Lower leg skin (tissue), 4 donors: ENCODE data around the gene FIS1. TPM values are rescaled to one million over a fixed set of nuclear protein-coding genes. Genes with fewer than 3 reads are reported as not detected.
A peak's percentile ranks its signal among the peaks of the same experiment; 100 is the strongest.

Experiments used
- DNase-seq, 2 donors: peaks; one replicate each; pipeline ENCODE4 v3.0.0-alpha.2; 2019; ENCODE audit warnings: low spot score in 2 of 2
- H3K4me3 ChIP-seq: fragments of 200-600 bp; sonication (generic); 2 replicates; pipeline ENCODE4 v1.5.1; 2017; ENCODE audit warnings: mild to moderate bottlenecking, low read depth; ENCODE audit not compliant: poor library complexity, severe bottlenecking
- POLR2A ChIP-seq, 2 donors: fragments of 450-650 bp; IDR thresholded peaks; one replicate each; pipeline ENCODE4 v1.6.1; 2016 to 2017; ENCODE audit warnings: antibody characterized with exemption in 2 of 2, mild to moderate bottlenecking in 1 of 2, moderate library complexity in 1 of 2
- WGBS, 2 donors: methylation state at CpG; one replicate each; pipeline ENCODE4 v1.1.5; 2018; 5-methylcytosine and 5-hydroxymethylcytosine counted together
- intact Hi-C: fragments of 100-400 bp; cut with DNase I; formaldehyde crosslinking; loops from one replicate; pipeline ENCODE4 v1.15.0; 2023; ENCODE audit warnings: low total_unique reads
- total RNA-seq, 4 donors: library from RNA; depleted of rRNA; stranded (reverse); fragments of >200 nt; gene quantifications; one replicate each; pipeline ENCODE4 v1.1.0, GENCODE V29; 2016
- TF ChIP-seq, protein P1 (sequence below), 3 donors: fragments of 450-650 bp; IDR thresholded peaks; one replicate each; pipeline ENCODE4 v1.5.1; 2016; ENCODE audit warnings: antibody characterized with exemption in 3 of 3, mild to moderate bottlenecking in 3 of 3, moderate library complexity in 2 of 3

Gene FIS1
- total RNA-seq, 4 donors from 2014 or later, result 162 to 273 (median 213) TPM

DNA sequence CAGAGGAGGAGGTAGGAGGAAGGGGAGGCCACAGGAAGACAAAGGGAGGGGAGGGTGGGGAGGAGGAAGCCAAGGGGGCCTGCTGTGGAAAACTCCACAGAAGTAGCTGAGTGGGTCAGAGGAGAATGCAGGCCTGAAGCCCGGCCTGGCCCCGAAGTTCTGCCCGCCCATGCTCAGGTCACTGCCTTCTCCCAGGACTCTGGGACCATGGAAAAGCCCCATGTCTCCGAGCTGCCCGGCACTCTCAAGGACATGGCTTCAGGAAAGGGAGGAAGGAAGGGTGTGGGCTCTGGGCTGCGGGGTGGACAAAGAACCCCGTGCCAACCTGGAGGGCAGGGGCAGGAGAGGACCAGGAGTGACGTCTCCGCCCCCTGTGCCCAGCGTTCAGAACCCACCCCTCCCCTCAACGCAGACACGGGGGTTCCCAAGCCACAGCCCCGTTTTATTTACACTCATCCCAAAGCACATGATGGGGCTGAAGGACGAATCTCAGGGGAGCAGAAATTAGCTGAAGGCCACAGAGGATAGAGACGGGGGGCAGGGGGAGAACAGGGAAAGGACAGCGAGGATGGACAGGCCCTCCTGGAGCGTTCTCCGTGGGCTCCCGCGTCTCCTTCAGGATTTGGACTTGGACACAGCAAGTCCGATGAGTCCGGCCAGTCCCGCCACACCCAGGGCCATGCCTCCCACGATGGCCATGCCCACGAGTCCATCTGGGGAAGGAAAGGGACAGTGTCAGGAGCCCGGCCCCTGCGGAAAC is 5.5 kb downstream of the FIS1 start:
- WGBS, 2 donors, result 74 to 82% methylated on average over 27 of the region's 27 CpGs
- intact Hi-C loops, result no loop called here
- DNase-seq, result no peak
- TF ChIP-seq POLR2A (IDR thresholded peaks at IDR 0.05), result no peak
- TF ChIP-seq, protein P1, sequence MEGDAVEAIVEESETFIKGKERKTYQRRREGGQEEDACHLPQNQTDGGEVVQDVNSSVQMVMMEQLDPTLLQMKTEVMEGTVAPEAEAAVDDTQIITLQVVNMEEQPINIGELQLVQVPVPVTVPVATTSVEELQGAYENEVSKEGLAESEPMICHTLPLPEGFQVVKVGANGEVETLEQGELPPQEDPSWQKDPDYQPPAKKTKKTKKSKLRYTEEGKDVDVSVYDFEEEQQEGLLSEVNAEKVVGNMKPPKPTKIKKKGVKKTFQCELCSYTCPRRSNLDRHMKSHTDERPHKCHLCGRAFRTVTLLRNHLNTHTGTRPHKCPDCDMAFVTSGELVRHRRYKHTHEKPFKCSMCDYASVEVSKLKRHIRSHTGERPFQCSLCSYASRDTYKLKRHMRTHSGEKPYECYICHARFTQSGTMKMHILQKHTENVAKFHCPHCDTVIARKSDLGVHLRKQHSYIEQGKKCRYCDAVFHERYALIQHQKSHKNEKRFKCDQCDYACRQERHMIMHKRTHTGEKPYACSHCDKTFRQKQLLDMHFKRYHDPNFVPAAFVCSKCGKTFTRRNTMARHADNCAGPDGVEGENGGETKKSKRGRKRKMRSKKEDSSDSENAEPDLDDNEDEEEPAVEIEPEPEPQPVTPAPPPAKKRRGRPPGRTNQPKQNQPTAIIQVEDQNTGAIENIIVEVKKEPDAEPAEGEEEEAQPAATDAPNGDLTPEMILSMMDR (IDR thresholded peaks at IDR 0.05), result no peak
- H3K4me3 ChIP-seq, result no peak overlapping the region

DNA sequence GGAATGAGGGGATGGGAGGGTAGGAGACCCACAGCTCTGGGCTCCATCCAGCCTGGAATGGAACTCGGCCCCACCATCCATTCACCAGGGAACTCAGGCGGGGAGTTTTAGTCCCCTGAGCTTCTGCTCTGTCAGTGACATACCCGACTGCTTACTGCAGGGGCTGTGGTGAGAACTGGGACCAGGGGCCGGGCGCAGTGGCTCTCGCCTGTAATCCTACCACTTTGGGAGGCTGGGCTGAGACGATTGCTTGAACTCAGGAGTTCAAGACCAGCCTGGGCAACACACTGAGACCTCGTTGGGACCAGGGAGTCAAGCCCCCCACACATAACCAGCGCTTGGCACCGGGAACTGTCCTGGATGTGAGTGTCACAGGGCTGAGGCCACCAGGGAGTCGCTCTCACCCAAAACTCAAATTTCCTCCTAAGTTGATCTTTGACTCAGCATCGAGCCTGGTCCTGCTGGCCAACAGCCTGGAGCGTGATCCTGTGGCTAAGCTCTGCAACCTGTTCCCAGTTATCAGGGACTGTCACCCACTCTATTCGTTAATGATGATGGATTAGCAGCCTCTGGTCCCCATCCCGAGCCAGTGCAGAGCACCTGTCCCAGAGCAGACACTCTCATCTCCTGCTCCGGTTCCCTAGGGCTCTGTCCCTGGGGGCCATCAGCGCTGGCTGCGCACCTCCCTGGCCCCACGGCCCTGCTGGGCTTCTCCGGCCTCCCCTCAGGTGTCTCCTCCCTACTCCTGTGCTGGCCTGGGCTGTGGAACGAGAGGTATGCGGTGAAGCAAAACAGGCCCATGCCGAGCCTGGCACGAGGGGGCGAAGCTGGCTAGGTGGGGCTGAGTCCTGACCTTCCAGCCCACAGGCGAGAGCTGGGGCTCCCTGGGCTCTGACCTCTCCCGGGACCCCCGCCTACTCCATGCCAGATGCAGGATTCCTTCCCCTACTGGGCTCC is 6.4 kb downstream of the FIS1 start:
- no peak for TF ChIP-seq POLR2A (IDR thresholded peaks at IDR 0.05)
- TF ChIP-seq, protein P1 (IDR thresholded peaks at IDR 0.05), result no peak
- no peak overlapping the region for H3K4me3 ChIP-seq
- 66 to 68% methylated on average over 16 to 22 of the region's 28 CpGs for WGBS, 2 donors
- intact Hi-C loops, result no loop called here
- DNase-seq, result no peak

DNA sequence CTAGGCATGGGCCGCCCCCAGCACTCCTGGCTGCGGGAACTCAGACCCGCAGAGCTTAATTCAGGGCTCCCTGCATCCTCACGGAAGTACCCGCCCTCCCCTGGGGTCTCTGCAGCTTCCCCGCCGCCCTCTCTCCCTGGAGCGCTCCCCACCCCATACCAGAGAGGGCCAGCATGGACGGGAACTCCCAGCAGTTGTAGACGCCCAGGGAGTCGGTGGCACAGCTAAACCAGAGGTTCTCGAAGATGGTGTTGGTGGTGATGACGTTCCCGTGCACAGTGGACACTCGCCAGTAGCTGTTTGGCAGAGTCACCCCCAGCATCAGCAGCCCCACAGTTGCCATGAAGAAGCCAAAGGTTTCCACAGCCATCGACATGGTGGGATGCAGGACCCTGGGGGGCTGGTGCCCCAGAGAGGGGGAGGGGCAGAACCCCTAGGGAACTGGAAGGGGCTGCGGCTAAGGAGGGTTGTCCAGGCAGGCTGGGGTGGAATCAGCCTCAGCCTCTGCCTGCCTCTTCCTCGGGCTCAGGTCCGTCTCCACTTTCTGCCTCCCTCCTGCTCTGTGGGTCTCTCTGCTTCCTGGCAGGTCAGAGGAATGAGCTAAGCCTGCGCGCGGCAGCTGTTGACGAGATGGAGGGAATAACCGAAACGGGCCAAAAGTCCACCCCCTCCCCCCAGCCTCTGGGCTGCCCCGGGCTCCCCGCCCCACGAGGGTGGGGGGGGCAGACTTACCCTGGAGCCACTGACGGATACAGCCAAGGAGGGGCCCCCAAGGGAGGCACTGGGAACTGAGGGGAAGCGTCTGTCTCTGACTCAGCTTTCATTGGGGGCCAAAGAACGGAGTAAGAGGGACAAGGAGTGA is 7.4 kb downstream of the FIS1 start, which contains the start of gene CLDN15:
CLDN15 (minus strand) TSS at position 597 of the 862 bp plus-strand sequence; CDS start at position 376, 221 bp downstream.
- peak; percentile 49 to 91 for DNase-seq
- intact Hi-C loops, result no loop called here
- 51 to 61% methylated on average over 23 to 29 of the region's 31 CpGs for WGBS, 2 donors
- no peak within 1 kb of the TSS for H3K4me3 ChIP-seq
- TF ChIP-seq, protein P1 (IDR thresholded peaks at IDR 0.05), result no peak
- no peak for TF ChIP-seq POLR2A (IDR thresholded peaks at IDR 0.05)

DNA sequence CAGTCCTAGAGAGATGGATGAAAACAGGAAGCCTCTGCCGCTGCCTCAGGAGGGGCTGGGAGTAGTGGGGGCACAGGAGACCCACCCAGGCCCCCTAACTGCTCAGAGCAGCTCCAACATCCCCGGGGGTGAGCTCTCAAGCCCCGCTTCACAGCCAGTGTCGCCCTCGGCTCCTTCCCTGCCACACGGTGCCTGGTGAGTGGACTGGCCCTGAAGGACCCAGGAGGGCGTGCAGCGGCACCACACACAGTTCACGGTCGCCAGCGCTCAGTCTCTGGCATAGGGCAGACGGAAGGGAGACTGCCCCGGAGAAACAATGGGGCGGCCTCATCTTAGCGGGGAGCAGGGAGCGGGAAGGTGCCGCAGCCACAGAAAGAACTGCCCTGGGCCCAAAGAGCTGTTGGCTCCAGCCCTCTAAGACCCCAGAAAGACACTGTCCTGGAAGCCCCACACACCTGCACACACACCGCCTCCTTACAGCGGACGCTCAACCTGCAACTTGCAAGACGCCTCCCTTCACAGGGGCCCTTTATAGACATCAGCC is 8.5 kb downstream of the FIS1 start:
- WGBS, 2 donors, result 81 to 82% methylated on average over 21 of the region's 21 CpGs
- no peak for DNase-seq
- intact Hi-C loops, result no loop called here
- no peak overlapping the region for H3K4me3 ChIP-seq
- TF ChIP-seq, protein P1 (IDR thresholded peaks at IDR 0.05), result no peak
- no peak for TF ChIP-seq POLR2A (IDR thresholded peaks at IDR 0.05)

DNA sequence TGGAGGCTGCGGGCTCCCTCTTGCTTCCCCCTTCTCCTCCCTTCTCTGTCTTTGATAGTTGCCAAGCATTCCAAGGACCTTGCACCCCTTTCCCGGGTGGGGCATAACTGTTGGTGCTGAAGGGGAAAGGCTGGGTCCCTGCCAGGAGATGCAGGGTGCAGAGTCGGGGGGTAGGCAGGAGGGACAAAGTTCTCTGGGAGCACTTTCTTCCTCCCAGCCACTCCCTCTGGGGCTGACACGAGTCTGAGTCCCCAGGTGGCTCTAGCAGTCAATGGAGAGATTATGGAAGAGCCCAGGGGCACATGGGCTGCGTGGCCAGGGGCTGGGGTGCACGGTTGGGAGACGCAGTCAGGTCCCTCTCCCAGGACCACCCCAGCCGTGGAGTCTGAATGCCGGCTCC is 9.4 kb downstream of the FIS1 start:
- TF ChIP-seq, protein P1 (IDR thresholded peaks at IDR 0.05), result no peak
- intact Hi-C loops, result no loop called here
- H3K4me3 ChIP-seq, result no peak overlapping the region
- whole genome bisulfite sequencing, 2 donors, result 66 to 72% methylated on average over 9 of the region's 9 CpGs
- no peak for DNase-seq
